Activated T-cell treated with anti-CD3 and anti-CD28 coated beads for 4 hours (primary cell): Measurements from ENCODE around the gene NOTCH4.
A peak's percentile ranks its signal among the peaks of the same experiment; 100 is the strongest.
"Not testable (repeated sequence)": the region's sequence is repeated elsewhere in the genome, so short reads cannot be mapped to it uniquely, and the experiment has no call there.

Experiments used
- DNase-seq: peaks from one replicate; pipeline ENCODE4 v3.0.0-alpha.2; 2020

The NOTCH4 gene

GRCh38 chr6:32191696-32192607, 31.9 kb downstream of the NOTCH4 start:
- DNase-seq: no peak

DNA sequence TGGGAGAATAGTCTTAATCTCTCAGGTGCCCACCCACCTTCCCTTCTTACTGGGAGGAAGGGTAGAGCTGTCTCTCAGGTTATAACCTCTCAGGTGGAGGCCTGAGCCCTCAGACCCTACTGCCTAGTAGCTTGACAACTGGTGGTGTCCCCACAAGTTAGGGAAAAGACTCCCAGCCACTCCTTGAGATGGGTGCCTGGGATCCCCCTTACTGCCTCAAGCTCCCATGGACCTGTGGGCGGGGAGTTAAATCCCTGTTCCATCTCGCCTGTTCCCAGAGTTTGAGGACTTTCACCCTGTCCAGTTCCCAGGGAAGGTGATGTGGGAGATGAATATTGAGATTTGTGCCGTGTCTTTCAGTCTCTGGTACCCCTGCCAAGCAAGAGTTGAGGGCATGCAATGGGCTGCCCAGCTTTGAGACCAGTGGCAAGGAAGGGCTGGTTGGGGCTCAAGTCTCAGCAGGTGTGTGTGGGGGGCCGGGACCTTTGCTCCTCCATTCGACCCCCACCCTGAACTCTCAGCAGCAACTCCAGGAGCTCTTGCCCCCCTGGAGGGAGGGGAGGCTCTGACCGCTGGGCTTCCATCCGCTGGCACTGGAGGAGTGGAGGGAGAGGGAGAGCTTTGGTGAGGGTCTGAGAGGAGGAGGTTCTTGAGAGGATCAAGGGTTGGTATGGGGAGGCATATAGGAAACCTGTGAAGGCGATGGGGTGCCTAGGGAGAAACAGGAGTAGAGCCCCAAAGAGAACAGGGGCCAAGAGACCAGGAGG, 32.8 kb downstream of the NOTCH4 start:
- no peak for DNase-seq

- DNase-seq: peak; percentile 84
These were observed 33.6 kb downstream of the NOTCH4 start, which contains the start of gene PBX2 for GRCh38 chr6:32190054-32190851. Gene PBX2, minus strand, starts transcription at chr6:32190202. Its CDS starts 287 bp downstream, at chr6:32189915.

GRCh38 chr6:32189742-32190053, 34.2 kb downstream of the NOTCH4 start:
- DNase-seq: no peak

- DNase-seq: no peak
These were observed 34.7 kb downstream of the NOTCH4 start for GRCh38 chr6:32189069-32189741.

DNA sequence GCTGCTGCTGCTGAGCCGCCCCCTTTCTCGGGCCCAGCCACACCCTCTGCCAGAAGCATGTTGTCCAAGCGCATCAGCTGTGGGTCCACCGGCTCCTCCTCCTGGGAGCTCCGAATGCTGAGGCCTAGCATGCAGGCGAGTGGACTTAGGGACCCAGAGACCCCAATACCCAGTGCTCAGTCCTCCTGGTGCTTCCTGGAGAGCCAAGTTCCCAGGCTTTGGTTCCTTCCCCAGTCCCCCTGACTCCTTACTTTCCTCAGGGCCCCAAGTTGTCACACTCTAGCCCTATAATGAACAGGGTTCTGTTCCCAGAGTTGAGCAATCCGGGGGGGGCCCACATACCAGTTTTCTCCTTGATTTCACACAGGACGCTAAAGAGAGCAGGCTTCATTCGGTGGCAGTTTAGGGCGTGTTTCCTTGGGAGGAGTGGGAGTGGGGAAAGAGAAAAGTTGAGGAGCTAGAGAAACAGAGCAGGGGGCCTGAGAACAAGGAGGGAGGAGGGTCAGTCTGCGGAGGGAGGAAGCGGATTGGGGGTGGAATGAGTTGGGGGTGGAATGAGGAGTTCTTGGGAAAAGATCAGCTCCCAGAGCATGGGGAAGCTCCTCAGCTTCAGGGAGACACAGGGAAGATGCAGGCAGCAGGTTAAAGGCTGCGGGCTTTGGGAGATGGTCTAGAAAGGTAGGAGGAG, 35.3 kb downstream of the NOTCH4 start:
- DNase-seq: no peak

DNA sequence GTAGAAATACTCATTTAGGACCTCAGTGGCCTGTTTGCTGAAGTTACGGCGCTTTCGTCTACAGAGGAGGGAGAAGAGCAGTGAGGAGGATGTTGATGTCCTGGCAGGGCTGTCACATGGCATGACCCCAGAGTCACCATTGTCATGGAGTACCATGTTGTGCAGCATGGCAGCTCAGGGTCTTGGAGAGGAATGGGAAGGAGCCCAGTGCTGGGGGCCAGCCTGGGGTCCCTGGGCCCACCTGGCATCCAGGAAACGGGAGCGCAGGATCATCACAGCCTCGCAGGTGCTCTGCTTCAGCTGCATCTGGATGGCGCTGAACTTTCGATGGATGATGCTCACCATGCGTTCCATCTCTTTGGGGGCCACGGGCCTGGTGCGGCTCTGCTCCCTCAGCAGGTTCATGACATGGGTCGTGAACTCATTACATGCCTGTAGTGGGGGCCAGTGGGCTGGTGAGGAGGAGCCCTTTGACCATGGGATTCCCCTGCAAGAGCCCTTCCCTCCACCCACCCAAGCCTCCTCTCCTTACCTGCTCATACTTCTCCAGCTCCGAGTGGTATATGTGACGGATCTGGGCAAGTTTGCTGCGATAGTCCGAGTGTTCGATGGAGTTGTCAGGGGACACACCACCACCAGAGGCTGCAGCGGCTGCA, 36.0 kb downstream of the NOTCH4 start:
- DNase-seq: not testable (repeated sequence)

GRCh38 chr6:32187009-32187709, 36.7 kb downstream of the NOTCH4 start:
- DNase-seq: no peak

DNA sequence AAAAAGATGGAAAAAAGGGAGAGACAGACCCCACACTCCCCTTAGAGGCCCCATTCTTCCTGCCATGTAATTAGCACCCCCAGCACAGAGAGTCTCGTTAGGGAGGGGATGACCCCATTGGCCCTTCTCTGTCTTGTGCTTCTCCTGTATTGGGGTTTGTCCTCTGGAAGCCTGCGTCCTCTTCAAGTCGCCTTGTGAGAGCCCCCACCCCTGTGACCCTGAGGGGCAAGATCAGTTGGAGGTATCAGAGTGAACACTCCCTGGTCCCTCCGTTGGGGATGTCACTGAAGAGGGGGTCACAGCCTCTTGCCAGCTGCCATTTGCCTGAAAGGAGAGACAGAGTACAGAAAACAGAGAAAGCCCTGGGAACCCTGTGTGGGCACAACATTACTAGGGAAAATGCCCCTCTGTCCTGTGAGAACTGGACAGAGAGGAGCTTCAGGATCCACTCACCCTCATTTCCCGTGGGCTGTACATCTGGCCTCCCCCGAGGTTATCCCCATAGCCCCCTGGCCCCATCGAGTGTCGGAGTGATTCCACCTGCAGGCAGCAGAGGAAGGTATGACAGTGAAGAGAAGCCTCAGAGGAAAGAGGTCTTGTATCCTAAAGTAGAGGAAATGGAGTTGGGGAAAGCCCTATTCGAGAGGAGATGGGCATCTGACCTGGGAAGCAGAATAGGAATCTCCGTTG, 37.6 kb downstream of the NOTCH4 start:
- not testable (repeated sequence) for DNase-seq

GRCh38 chr6:32185681-32186131, 38.2 kb downstream of the NOTCH4 start:
- DNase-seq: not testable (repeated sequence)

DNA sequence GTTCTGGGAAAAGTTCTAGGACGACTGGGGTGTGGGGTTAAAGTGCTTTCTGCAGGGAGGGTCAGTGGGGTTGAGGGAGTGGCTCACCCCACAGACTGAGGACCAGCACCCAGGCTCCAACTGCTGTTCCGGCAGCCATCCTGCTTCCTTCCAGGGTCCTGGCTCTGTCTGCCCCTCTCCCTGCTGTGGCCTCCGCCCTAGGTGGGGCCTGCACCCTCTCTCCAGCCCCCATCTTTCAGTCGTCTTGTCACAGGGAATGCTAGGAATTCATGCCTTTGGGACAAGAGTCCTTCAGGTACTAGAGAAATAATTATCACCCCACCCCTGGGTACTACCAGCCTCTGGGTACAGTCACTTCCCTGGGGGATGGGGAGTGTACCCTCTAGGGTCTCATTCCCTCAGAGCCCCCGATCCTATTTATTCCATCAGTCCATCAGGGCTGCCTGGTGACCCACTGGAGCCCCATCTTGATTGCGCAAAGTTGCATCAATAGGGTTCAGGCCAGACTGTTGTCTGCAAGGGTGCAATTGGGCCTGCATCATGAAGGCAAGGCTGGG, 39.7 kb downstream of the NOTCH4 start, which contains the start of gene AGER:
AGER (minus strand) TSS at position 170 of the 557 bp plus-strand sequence; CDS start at position 139, 31 bp downstream.
- no peak for DNase-seq

GRCh38 chr6:32183483-32184083, 40.3 kb downstream of the NOTCH4 start:
- DNase-seq: no peak

- no peak for DNase-seq
These were observed 40.8 kb downstream of the NOTCH4 start for GRCh38 chr6:32183030-32183429.

DNA sequence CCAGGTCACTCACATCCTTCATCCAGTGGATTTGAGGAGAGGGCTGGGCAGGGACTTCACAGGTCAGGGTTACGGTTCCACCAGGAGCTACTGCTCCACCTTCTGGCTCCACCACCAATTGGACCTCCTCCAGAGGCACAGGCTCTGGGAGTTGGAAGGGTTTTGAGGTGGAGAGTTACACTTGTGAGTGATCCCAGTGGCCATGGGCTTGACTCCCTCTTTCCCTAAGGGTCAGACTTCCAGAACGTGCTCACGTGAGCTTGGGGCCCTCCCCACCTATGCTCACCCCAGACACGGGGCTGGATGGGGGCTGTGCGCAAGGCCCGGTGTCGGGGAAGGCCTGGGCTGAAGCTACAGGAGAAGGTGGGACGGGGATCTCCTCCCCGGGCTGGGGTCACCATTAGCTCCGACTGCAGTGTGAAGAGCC, 41.3 kb downstream of the NOTCH4 start:
- DNase-seq: no peak

GRCh38 chr6:32181915-32182529, 41.8 kb downstream of the NOTCH4 start:
- DNase-seq: no peak

- no peak for DNase-seq
These were observed 42.6 kb downstream of the NOTCH4 start for GRCh38 chr6:32181148-32181702.

DNA sequence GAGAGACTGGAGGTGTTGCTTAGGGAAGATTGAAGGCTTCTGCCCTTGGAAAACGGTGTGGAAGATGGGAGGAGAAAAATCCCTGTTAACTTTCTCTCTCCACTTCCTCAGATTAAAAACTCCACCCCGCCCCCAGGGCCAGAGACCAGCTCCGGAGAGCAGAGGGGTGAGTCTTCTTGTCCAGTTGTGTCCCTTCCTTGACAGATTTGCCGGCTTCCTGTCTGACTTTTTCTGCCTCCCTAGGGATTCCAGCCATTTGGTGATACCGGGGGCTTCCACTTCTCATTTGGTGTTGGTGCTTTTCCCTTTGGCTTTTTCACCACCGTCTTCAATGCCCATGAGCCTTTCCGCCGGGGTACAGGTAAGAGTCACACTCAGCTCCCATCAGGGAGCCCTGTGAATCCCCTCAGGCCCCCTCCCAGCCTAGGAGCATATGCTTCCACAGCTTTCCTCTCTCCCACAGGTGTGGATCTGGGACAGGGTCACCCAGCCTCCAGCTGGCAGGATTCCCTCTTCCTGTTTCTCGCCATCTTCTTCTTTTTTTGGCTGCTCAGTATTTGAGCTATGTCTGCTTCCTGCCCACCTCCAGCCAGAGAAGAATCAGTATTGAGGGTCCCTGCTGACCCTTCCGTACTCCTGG, 44.0 kb downstream of the NOTCH4 start:
- DNase-seq: no peak
